ENCODE data around the gene GPR50. TPM values are rescaled to one million over a fixed set of nuclear protein-coding genes. Genes with fewer than 3 reads are reported as not detected.

The GPR50 gene
- total RNA-seq = not detected in 2 replicates

GRCh38 chrX:151176231-151176750 lies at the start of gene GPR50:
Gene GPR50 (plus strand): TSS chrX:151176584. CDS start chrX:151176722, 138 bp downstream.

Small RNA genes lying within 50 kb of the gene (small RNA-seq; reads per million reads assigned to genes)
- not detected for gene MIR4330

Other genes starting within 250 kb of the GPR50 start
- 39.1 and 41.6 TPM in 2 replicates for gene HMGB3, start 193.2 kb upstream of the GPR50 start, total RNA-seq
- 91.1 and 117 TPM in 2 replicates for gene VMA21, start 220.6 kb downstream of the GPR50 start, total RNA-seq